ENCODE measurements around the gene CDC7.

CDC7 gene

GRCh38 chr1:91548376-91549040 lies 47.9 kb downstream of the CDC7 start:
- FAIRE-seq (no peak), DNase-seq (ENCODE audit: low spot score) (no peak)

DNA sequence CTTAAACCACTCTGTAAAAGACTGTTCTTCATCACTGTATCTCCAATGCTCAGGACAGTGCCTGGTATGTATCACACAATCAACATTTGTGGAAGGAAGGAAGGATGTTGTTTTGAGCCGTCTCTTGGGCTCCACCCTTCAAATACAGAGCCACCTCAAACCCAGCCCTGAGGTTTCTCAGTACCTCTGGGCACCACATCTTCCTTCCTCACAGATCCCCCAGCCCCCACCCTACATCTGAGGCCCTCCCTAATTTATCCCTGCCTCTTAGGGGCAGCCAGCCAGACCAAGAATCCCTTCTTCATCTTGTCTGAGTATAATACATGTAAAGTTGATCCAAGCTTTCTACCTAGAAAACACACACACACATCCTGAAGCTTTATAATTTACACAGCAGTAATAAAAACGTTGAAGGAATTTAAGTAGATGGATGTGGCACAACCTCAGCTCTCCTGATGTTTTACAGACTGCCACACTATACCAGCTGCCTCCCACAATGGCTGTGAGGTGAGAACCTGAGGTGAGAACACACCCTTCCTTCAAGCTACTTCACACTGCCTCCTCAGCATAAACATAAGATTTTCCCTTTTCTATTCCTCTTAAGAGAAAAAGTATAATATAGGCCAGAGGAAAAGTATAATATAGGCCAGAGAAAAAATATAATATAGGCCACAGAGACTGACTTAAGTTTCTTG lies 48.5 kb downstream of the CDC7 start:
- no peak for DNase-seq (ENCODE audit: low spot score)
- FAIRE-seq = no peak

GRCh38 chr1:91550961-91551360 lies 50.3 kb downstream of the CDC7 start:
- no peak for DNase-seq (ENCODE audit: low spot score)
- FAIRE-seq = no peak

DNA sequence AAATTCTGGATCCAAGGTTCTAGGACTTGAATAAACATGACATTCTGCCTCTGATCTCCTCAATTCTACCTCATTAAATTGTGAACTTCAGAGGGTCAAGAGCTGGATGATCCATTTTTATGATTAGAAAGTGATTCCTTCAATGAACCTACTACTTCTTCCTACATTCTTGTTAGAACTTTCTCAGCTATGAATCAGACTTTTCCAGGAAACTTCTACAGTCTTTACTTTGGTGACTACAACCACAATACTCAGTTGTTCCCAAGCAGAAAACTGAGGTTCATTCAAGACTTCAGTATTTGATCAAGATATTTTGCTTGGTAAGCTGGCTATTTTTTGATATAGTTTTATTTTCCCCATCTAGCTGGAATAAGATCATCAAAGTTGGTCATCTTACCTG lies 51.4 kb downstream of the CDC7 start:
- DNase-seq (ENCODE audit: low spot score) (no peak), FAIRE-seq (no peak)

GRCh38 chr1:91552596-91552995 lies 51.9 kb downstream of the CDC7 start:
- DNase-seq (ENCODE audit: low spot score) (no peak), FAIRE-seq (no peak)

GRCh38 chr1:91553177-91553591 lies 52.5 kb downstream of the CDC7 start:
- DNase-seq (ENCODE audit: low spot score) = no peak
- FAIRE-seq = no peak

GRCh38 chr1:91555074-91555730 lies 54.6 kb downstream of the CDC7 start:
- no peak for DNase-seq (ENCODE audit: low spot score)
- FAIRE-seq = no peak

GRCh38 chr1:91555821-91556531 lies 55.3 kb downstream of the CDC7 start:
- DNase-seq (ENCODE audit: low spot score) (peak; percentile 28), FAIRE-seq (no peak)

- no peak for DNase-seq (ENCODE audit: low spot score)
- no peak for FAIRE-seq
Observed at GRCh38 chr1:91556556-91556955, 55.9 kb downstream of the CDC7 start.

GRCh38 chr1:91557039-91557690 lies 56.5 kb downstream of the CDC7 start:
- FAIRE-seq (no peak), DNase-seq (ENCODE audit: low spot score) (no peak)

- DNase-seq (ENCODE audit: low spot score) = no peak
Observed at GRCh38 chr1:91557826-91558225, 57.2 kb downstream of the CDC7 start.

DNA sequence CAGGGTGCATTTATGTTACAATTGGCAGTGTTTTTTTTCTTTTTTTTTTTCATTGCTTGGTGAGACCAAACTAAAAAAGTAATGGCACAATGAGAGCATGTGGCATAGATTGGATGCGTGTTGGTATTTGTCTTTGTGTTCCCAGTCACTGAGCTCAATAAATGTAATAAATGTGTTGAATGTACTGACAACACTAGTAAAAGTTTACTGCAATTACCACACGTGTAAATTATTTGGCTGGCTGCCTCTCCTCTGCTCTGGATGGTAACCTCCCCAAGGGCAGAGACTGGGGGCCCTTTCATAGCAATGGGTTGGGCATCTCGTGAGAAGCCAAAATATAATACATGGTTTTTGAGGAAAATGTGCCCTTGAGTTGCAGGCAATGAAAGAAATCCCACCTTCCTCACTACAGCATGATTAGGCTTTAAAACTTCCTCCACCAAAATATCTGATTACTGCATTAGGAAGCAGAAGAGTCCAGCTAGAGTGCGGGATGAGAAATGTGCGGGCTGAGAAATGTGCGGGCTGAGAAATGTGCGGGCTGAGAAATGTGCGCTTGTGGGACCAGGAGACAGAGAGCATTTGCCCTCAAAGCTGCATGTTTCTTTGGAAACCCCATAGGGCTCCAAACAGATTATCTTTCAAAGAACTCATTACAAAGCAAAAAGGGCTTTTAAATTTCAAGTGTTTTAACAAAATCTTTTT lies 58.5 kb downstream of the CDC7 start:
- no peak for DNase-seq (ENCODE audit: low spot score)
- FAIRE-seq = no peak

More at GRCh38 chr1:91557826-91558225, 57.2 kb downstream of the CDC7 start:
- no peak for FAIRE-seq

DNA sequence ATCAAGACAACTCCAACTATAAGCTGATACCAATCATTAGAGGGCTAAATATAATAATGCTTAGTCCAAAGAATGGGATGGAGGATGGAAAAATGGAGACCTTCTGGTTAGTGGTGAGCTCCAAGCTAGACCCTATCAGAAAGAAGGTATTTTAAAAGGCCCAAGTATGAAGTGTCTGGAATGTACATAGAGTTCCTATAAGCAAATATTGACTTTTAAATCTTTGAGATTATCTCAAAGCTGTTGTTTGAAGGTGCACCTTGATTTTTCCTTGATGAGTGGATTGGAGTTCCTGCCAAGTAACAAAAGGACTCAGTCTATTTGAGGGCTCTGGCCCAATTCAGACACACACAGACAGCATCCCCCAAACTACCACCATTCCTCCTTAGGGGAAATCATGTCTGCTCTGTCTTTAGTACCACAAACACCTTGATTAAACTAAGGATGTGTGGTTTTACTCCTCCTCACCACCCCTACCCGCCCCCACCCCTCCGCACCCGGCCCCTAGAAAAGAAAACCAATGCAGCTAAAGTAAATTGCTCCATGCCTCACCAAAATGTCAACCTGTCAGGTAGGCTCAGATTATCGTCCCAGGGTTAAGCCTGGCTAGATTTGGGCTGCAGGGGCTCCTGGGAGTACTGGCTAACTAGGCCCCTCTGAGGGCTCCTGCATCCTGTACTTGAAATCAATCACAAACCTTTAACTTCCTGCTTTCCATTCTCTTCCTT lies 59.4 kb downstream of the CDC7 start:
- no peak for FAIRE-seq
- DNase-seq (ENCODE audit: low spot score) = no peak

DNA sequence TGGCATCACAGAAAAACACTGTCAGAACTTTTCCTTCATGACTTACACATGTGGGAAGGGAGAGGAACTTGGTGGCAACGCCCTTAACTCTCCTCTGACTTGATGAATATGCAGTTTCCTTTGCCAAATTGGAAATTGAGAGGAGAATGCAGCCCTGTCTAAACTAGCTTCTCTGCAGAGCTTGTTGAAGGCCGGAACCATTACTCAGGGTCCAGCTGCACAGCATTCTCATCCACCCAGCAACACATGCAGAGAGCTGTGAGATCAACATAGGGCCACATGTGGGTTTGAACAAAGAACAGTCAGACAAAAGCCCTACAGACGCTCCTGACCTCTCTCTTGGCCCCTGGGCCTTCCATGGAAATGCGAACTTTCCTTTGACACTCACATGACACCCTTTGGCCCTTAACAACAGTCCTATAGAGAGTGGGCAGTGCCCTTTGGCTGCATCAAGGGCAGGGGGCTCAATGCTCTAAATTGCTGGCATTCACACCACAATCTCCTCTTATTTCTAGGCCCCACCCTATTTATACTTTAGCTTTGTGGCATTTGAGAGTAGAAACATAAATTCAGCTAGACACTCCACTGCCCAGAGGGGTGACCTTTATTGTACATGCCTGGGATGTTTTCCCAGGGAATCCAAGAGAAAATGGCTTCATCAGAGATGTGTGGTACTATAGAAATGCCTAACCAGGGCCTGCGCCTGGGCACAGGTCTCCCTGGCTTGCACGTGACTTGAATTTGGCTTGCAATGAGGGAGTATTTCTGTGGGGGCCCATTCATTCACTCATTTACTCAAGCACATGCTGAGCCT lies 64.4 kb downstream of the CDC7 start:
- no peak for DNase-seq (ENCODE audit: low spot score)
- no peak for FAIRE-seq

DNA sequence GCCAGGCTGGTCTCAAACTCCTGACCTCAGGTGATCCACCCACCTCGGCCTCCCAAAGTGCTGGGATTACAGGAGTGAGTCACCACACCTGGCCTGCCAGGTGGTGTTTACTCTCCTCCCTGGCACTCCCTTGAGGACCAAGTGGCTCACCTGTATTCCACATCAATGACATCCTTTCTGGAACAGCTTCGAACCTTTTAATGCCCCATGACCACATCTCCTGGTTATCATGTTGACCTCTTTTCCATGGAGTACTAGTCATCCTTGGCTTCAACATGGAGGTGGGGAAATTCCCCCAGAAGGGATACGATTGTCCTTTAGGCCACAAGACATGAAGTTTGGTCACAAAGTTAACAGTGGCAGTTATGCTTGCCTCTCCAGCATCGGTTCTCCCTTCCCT lies 66.9 kb downstream of the CDC7 start:
- FAIRE-seq = no peak

GRCh38 chr1:91568261-91568660 lies 67.6 kb downstream of the CDC7 start:
- no peak for DNase-seq (ENCODE audit: low spot score)
- no peak for FAIRE-seq

More for the DNA sequence above, 66.9 kb downstream of the CDC7 start:
- no peak for DNase-seq (ENCODE audit: low spot score)

GRCh38 chr1:91569411-91570119 lies 68.9 kb downstream of the CDC7 start:
- peak; percentile 44 for FAIRE-seq
- DNase-seq (ENCODE audit: low spot score) = peak; percentile 70

GRCh38 chr1:91570120-91570448 lies 69.4 kb downstream of the CDC7 start:
- DNase-seq (ENCODE audit: low spot score) (no peak), FAIRE-seq (no peak)

GRCh38 chr1:91572044-91572443 lies 71.4 kb downstream of the CDC7 start:
- FAIRE-seq (no peak), DNase-seq (ENCODE audit: low spot score) (no peak)
